Gastroesophageal sphincter (tissue), 4 donors: ENCODE data around the gene PSAP. TPM values are rescaled to one million over a fixed set of nuclear protein-coding genes. Genes with fewer than 3 reads are reported as not detected.
"Not testable (repeated sequence)": the region's sequence is repeated elsewhere in the genome, so short reads cannot be mapped to it uniquely, and the experiment has no call there.

Source experiments
- ATAC-seq: fragments of 150-250 bp; one replicate; pipeline ENCODE4 v1.9.1; 2016; ENCODE audit warnings: mild to moderate bottlenecking, moderate library complexity
- H3K27ac ChIP-seq, 4 donors: fragments of 200-600 bp; sonication (generic) in 3 of 4; 1 replicate in 3 of 4; 2 replicates in 1 of 4; pipeline ENCODE4 v1.5.1; 2016 to 2019
- H3K27me3 ChIP-seq: fragments of 200-600 bp; sonication (generic); one replicate; pipeline ENCODE4 v1.5.1; 2019
- H3K36me3 ChIP-seq, 2 donors: fragments of 200-600 bp; sonication (generic); one replicate each; pipeline ENCODE4 v1.5.1; 2019; ENCODE audit warnings: control low read depth in 1 of 2
- H3K4me1 ChIP-seq, 3 donors: fragments of 200-600 bp; sonication (generic); 1 replicate in 2 of 3; 2 replicates in 1 of 3; pipeline ENCODE4 v1.5.1; 2016 to 2019; ENCODE audit warnings: control low read depth in 2 of 3
- H3K4me3 ChIP-seq, 2 donors: fragments of 200-600 bp; sonication (generic); one replicate each; pipeline ENCODE4 v1.5.1; 2019; ENCODE audit warnings: mild to moderate bottlenecking in 1 of 2, moderate library complexity in 1 of 2
- H3K9me3 ChIP-seq, 3 donors: fragments of 200-600 bp; sonication (generic); one replicate each; pipeline ENCODE4 v1.5.1; 2017 to 2019; ENCODE audit warnings: control low read depth in 2 of 3
- EP300 ChIP-seq: sonication (generic); formaldehyde crosslinking; IDR thresholded peaks from one replicate; pipeline ENCODE4 v1.6.1; 2017; ENCODE audit warnings: antibody characterized with exemption, mild to moderate bottlenecking
- POLR2A ChIP-seq, 2 donors: fragments of 450-650 bp; IDR thresholded peaks; one replicate each; pipeline ENCODE4 v1.6.1; 2017; ENCODE audit warnings: antibody characterized with exemption in 2 of 2, mild to moderate bottlenecking in 2 of 2, moderate library complexity in 1 of 2
- POLR2AphosphoS5 ChIP-seq: sonication (generic); formaldehyde crosslinking; IDR thresholded peaks from one replicate; pipeline ENCODE4 v1.6.1; 2017; ENCODE audit warnings: antibody characterized with exemption
- WGBS, 2 donors: methylation state at CpG; one replicate each; pipeline ENCODE4 v1.1.5; 2018; ENCODE audit warnings: low coverage in 1 of 2; 5-methylcytosine and 5-hydroxymethylcytosine counted together
- total RNA-seq, 4 donors: library from RNA; depleted of rRNA; stranded (reverse); fragments of >200 nt; gene quantifications; one replicate each; pipeline ENCODE4 v1.1.0, GENCODE V29; 2016
- TF ChIP-seq, protein P1 (sequence below), 4 experiments: fragments of 200-600 bp in 2 of 4; fragments of 450-650 bp in 2 of 4; sonication (generic) in 1 of 4; IDR thresholded peaks; one replicate each; pipeline ENCODE4 v1.5.1; 2017 to 2019; ENCODE audit warnings: antibody characterized with exemption in 4 of 4, mild to moderate bottlenecking in 2 of 4, moderate library complexity in 2 of 4

Gene PSAP
- total RNA-seq, 4 donors from 2014 or later: 604 to 881 (median 718) TPM

DNA sequence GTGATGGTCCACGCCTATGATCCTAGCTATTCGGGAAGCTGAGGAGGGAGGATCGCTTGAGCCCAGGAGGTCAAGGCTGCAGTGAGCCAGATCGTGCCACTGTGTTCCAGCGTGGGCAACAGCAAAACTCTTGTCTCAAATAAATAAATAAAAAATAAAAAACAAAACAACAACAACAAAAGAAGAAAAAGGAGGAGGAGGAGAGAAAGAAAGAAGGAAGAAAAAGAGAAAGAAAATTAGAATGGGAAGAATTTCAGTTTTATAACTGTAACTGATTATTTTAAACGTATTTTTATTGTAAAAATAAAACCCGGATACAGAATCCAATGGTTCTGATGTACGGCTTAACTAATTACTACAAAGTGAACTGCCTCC lies 37.2 kb upstream of the PSAP start:
- 7 to 37% methylated on average over 5 to 8 of the region's 8 CpGs for WGBS, 2 donors
- Histone ChIP-seq H3K36me3 (no peaks in the 10 kb centered on the region), H3K27ac (peak overlapping the region; percentile 81 to 92 (median 90)), H3K4me3 (peak overlapping the region; percentile 54 to 84), H3K4me1 (peaks cover 0 to 26% (median 3%) of the 10 kb centered on the region in 3 donors), H3K27me3 (no peaks in the 10 kb centered on the region), H3K9me3 (no peaks in the 10 kb centered on the region)
- TF ChIP-seq, protein P1, sequence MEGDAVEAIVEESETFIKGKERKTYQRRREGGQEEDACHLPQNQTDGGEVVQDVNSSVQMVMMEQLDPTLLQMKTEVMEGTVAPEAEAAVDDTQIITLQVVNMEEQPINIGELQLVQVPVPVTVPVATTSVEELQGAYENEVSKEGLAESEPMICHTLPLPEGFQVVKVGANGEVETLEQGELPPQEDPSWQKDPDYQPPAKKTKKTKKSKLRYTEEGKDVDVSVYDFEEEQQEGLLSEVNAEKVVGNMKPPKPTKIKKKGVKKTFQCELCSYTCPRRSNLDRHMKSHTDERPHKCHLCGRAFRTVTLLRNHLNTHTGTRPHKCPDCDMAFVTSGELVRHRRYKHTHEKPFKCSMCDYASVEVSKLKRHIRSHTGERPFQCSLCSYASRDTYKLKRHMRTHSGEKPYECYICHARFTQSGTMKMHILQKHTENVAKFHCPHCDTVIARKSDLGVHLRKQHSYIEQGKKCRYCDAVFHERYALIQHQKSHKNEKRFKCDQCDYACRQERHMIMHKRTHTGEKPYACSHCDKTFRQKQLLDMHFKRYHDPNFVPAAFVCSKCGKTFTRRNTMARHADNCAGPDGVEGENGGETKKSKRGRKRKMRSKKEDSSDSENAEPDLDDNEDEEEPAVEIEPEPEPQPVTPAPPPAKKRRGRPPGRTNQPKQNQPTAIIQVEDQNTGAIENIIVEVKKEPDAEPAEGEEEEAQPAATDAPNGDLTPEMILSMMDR (IDR thresholded peaks at IDR 0.05): no peak
- TF ChIP-seq EP300 (no peak), POLR2AphosphoS5 (no peak), POLR2A (IDR thresholded peaks at IDR 0.05) (no peak)
- no peak for ATAC-seq

DNA sequence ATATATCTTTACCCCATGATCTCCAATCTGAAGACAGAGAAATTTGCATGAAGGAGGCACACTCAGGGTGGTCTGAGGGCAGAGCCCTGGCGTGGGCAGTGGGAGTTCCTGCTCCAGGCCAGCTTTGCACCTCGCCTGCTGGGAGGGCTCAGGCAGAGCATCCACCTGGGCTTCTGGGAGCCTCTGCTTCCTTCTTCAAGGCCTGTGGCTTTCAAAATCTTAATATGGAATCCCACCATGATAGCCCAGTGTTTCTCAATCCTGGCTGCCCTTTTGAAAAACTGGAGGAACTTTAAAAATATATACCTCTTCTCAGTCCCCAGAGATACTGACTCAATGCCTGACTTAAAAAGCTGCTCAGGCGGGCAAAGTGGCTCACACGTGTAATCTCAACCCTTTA lies 36.7 kb upstream of the PSAP start:
- 86 to 100% methylated on average over 1 to 4 of the region's 4 CpGs for WGBS, 2 donors
- H3K9me3 ChIP-seq: no peaks in the 10 kb centered on the region
- H3K4me3 ChIP-seq: peak overlapping the region in 1 of 2 donors; percentile 54
- TF ChIP-seq POLR2A (IDR thresholded peaks at IDR 0.05): no peak
- no peak for TF ChIP-seq EP300
- TF ChIP-seq, protein P1 (IDR thresholded peaks at IDR 0.05): no peak
- TF ChIP-seq POLR2AphosphoS5: no peak
- peaks cover 0 to 26% (median 3%) of the 10 kb centered on the region in 3 donors for H3K4me1 ChIP-seq
- H3K27me3 ChIP-seq: no peaks in the 10 kb centered on the region
- H3K36me3 ChIP-seq: no peaks in the 10 kb centered on the region
- peak overlapping the region in 3 of 4 donors; percentile 36 to 92 (median 88) for H3K27ac ChIP-seq
- ATAC-seq: no peak

DNA sequence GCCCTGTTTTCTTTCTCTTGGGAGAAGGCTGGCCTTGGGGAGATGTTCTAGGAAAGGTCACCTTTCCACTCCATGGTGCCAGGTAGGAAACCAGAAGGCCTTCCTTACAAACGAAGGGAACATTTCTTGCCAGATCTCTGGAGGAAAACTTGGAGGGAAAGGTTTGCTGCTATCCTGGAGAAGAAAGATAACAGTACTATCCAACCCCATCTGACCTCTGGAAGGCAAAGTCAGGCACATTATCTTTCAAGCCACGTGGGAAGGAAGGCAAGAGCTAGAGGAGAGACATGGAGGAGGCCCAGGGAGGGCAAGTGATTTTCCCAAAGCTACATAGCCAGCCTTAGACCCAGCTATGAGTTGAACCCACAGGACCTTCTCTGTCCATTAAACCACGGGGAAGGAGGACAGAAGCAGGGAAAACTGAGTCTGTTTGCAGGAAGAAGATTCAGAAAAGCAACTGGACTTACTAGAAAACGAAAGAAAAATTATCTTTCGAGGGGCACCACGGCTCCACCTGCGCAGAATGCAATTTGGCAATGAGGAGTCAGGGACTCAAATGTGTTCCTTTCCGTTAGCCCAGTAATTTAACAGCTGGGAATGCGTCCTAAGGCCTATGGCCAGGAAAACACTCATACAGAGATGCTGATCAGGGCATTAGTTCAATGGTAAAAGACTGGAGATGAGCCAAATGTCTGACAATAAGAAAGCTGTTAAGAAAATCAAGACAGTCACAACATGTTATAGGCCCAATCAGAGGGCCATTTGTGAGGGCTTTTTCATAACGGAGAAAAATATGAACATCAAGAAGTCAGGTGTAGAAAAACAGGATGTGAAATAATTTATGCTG lies 32.0 kb upstream of the PSAP start:
- no peaks in the 10 kb centered on the region for H3K27me3 ChIP-seq
- H3K27ac ChIP-seq: peak overlapping the region in 1 of 4 donors; percentile 1
- no peak for TF ChIP-seq POLR2AphosphoS5
- TF ChIP-seq, protein P1 (IDR thresholded peaks at IDR 0.05): no peak
- TF ChIP-seq EP300: no peak
- TF ChIP-seq POLR2A (IDR thresholded peaks at IDR 0.05): no peak
- no peaks in the 10 kb centered on the region for H3K36me3 ChIP-seq
- H3K4me3 ChIP-seq: no peak overlapping the region
- WGBS, 2 donors: 54 to 65% methylated on average over 9 of the region's 10 CpGs
- no peak for ATAC-seq
- no peaks in the 10 kb centered on the region for H3K9me3 ChIP-seq
- H3K4me1 ChIP-seq: peaks cover 0 to 5% (median 0%) of the 10 kb centered on the region in 3 donors

DNA sequence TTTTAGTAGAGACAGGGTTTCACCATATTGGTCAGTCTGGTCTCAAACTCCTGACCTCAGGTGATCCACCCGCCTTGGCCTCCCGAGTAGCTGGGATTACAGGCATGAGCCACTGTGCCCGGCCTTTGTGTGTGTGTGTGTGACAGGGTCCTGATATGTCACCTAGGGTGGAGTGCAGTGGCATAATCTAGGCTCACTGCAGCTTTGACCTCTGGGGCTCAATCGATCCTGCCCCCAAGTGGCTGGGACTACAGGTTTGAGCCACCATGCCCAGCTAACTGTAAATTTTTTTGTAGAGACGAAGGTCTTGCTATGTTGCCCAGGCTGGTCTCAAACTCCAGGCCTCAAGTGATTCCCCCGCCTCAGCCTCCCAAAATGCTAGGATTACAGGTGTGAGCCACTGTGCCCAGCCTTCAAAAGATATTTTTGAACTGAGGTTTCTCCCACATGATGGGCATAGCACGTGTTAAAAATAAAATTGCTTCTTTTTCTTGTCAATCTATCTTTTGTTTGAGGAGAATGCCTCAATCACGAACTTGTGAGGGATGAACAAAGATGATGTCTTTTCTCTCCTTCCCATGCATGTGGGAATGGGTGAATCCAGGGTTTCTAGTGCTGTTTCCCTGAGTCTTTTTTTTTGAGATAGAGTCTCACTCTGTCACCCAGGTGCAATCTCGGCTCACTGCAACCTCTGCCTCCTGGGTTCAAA lies 30.8 kb upstream of the PSAP start:
- WGBS, 2 donors: 91 to 96% methylated on average over 5 to 8 of the region's 9 CpGs
- H3K36me3 ChIP-seq: no peaks in the 10 kb centered on the region
- no peak for ATAC-seq
- TF ChIP-seq, protein P1 (IDR thresholded peaks at IDR 0.05): no peak
- no peak for TF ChIP-seq POLR2A (IDR thresholded peaks at IDR 0.05)
- no peak for TF ChIP-seq EP300
- no peak for TF ChIP-seq POLR2AphosphoS5
- no peak overlapping the region for H3K4me3 ChIP-seq
- H3K27me3 ChIP-seq: no peaks in the 10 kb centered on the region
- H3K9me3 ChIP-seq: no peaks in the 10 kb centered on the region
- H3K27ac ChIP-seq: no peak overlapping the region
- H3K4me1 ChIP-seq: no peaks in the 10 kb centered on the region

DNA sequence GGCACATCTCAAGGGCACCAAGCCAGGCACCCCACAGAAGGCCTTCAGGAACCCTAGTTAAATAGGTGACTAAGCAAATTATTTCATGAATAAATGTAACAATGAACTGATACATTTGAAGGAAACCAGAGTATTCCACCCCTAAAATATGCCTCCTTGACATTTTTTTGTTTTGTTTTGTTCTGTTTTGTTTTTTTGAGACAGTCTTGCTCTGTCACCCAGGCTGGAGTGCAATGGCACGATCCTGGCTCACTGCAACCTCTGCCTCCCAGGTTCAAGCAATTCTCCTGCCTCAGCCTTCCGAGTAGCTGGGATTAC lies 30.2 kb upstream of the PSAP start:
- WGBS, 2 donors: 67% methylated on average over 1 of the region's 2 CpGs; no CpG with 5 or more reads in 1 of the 2 donors
- not testable (repeated sequence) for ATAC-seq, H3K36me3 ChIP-seq

More for the DNA sequence above, 30.2 kb upstream of the PSAP start:
- H3K27ac ChIP-seq, H3K4me1 ChIP-seq, H3K4me3 ChIP-seq, H3K9me3 ChIP-seq, H3K27me3 ChIP-seq: not testable (repeated sequence)
